Measurements from ENCODE around the gene VPS50.

DNA sequence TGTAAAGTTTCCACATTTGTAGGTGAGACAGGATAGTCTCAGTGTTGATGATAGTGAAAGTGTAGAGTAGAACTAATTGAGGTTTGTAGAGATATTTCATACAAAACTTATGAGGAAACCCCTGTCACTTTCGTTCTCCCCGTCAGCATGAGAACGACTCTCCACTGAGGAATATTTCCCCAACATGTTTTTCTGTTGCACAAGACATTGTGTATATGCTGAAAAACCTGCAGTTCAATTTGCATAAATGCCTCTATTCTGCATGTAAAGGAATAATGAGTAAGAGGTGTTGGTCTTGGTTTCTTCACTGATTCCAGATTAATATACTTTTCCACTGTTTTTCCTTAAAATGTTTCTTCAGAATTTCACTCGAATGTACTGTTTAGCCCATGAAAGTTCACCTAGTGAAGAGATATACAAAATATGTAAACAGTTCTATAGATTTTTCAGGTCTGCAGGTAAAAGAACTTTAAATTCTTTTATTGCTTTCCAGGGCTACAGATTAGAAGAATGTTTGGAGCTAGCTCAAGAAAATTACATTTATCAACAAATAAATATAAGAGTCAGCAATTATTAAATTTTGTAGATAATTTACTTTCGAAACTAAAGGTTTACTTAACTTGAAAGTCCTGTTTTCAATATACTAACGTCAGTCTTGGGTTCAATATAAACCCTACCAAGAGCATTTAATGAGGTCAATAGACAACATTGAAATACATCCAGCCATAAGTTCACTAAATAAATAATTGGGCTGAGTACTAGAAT, 43.1 kb upstream of the VPS50 start:
- TF ChIP-seq POLR2A (IDR thresholded peaks at IDR 0.05; ENCODE audit: low read depth, low read length) (no peak), POLR2AphosphoS5 (IDR thresholded peaks at IDR 0.05; ENCODE audit: low read depth, low read length) (no peak), POU2F2 (IDR thresholded peaks at IDR 0.05; ENCODE audit: low read depth, low read length) (no peak), TAF1 (IDR thresholded peaks at IDR 0.05; ENCODE audit: low read depth, low read length) (no peak), PAX5 (IDR thresholded peaks at IDR 0.05; ENCODE audit: insufficient read depth, low read length, severe bottlenecking) (no peak)
